GM18526 (cell line): ENCODE data around the gene INPP5D.

ENCODE experiments used
- POLR2A ChIP-seq: IDR thresholded peaks from 3 replicates; pipeline ENCODE4 v1.6.1; 2011; ENCODE audit not compliant: insufficient read length; ENCODE audit errors: extremely low read depth

The INPP5D gene

GRCh38 chr2:233201258-233202013, 141.3 kb downstream of the INPP5D start:
- no peak for TF ChIP-seq POLR2A

- no peak for TF ChIP-seq POLR2A
These were observed 142.4 kb downstream of the INPP5D start for GRCh38 chr2:233202531-233202944.

- TF ChIP-seq POLR2A: no peak
These were observed 142.9 kb downstream of the INPP5D start for GRCh38 chr2:233203060-233203459.

GRCh38 chr2:233204286-233204936, 144.3 kb downstream of the INPP5D start:
- TF ChIP-seq POLR2A: no peak

GRCh38 chr2:233208382-233209116, 148.4 kb downstream of the INPP5D start:
- no peak for TF ChIP-seq POLR2A

GRCh38 chr2:233209117-233209532, 149.0 kb downstream of the INPP5D start:
- no peak for TF ChIP-seq POLR2A

GRCh38 chr2:233209533-233210171, 149.5 kb downstream of the INPP5D start:
- no peak for TF ChIP-seq POLR2A

GRCh38 chr2:233210281-233210680, 150.1 kb downstream of the INPP5D start:
- no peak for TF ChIP-seq POLR2A

- no peak for TF ChIP-seq POLR2A
These were observed 150.9 kb downstream of the INPP5D start for GRCh38 chr2:233210843-233211547.

- TF ChIP-seq POLR2A: no peak
These were observed 151.4 kb downstream of the INPP5D start for GRCh38 chr2:233211548-233211895.

- TF ChIP-seq POLR2A: no peak
These were observed 152.9 kb downstream of the INPP5D start for GRCh38 chr2:233213011-233213410.

GRCh38 chr2:233213975-233214374, 153.8 kb downstream of the INPP5D start:
- no peak for TF ChIP-seq POLR2A

- no peak for TF ChIP-seq POLR2A
These were observed 157.8 kb downstream of the INPP5D start for GRCh38 chr2:233217892-233218377.

- TF ChIP-seq POLR2A: no peak
These were observed 158.7 kb downstream of the INPP5D start for GRCh38 chr2:233218836-233219235.

GRCh38 chr2:233219848-233220247, 159.7 kb downstream of the INPP5D start:
- no peak for TF ChIP-seq POLR2A
